NCI-H1092 treated with DMSO at 0.1 percent for 48 hours (cell line): Measurements from ENCODE around the gene FTHL17.

Experiments
- DNase-seq: peaks from one replicate; lab custom pipeline; 2025; lab: John Stamatoyannopoulos, UW

The FTHL17 gene

DNA sequence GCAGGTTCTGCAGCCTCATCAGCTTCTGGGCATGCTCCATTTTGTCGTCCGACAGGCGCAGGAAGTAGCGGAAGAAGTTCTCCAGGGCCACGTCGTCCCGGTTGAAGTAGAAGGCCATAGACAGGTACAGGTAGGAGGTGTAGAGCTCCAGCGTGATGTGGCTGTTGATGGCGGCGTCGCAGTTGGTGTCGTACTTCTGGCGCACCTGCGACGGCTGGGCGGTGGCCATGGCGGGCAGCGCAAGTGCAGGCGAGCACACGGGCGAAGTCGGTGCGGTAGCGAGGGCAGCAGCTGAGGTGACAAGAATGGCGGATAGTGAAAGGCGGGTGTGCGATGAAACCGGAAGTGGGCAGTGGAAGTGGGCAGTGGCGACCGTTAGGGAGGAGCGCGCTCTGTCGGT, at the start of gene FTHL17:
Gene FTHL17, minus strand, starts transcription at position 317 of the 400 bp plus-strand sequence. Its CDS starts 88 bp downstream, at position 229.
- DNase-seq = no peak

DNA sequence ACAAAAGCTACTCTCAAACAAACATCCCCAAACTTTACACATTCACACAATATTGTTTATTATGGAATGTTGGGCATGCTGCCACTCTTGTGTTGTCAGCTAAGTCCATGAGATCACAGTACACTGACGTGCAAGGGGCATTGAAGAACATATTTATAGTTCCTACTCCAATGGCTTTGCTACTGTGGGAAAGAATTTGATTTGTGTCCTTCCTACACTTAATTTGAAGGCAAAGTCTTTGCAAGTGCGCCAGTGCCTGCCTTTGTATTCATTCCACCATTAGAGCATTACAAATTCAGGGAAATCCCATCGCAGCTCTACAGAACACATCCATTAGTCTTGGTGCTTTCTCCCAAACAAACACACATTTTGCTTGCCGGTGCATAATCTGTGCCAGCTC, 45.4 kb upstream of the FTHL17 start:
- DNase-seq = no peak

DNA sequence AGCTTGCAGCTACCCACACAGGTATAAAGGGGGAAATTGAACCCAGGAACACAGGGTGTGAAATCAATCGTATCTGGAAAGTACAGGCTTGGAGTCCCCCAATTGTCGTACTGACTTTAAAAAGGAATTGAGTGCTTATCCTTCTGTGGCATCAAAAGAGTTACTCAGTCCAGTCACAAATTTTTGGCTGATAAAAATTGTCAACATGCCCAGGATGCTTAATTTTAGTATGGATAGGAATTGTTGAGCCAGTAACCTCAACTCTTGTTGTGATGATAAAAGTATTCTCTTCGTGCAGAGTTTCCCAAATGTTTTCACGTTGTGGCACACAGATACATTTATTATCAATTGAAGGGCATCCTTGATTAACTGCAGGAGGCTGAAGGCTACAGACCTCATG, 43.6 kb upstream of the FTHL17 start:
- no peak for DNase-seq

DNA sequence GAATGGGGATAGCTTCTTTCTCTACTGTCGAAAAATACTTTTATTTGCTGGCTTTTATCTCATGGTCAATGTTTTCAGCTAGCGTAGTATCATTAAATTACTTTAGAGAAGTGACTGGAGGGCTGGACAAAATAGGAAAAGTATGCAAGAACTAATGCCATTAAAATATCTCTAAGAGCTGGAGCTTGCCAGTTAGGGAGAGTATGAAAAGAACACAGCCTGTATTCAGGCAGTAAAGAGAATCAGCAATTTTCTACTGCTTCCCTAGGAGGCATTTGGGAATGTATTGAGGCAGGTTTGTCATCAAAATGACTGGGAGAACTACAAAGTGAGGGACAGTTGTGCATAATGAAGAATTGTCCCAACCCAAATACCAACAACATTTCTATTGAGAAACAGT, 43.0 kb upstream of the FTHL17 start:
- no peak for DNase-seq

DNA sequence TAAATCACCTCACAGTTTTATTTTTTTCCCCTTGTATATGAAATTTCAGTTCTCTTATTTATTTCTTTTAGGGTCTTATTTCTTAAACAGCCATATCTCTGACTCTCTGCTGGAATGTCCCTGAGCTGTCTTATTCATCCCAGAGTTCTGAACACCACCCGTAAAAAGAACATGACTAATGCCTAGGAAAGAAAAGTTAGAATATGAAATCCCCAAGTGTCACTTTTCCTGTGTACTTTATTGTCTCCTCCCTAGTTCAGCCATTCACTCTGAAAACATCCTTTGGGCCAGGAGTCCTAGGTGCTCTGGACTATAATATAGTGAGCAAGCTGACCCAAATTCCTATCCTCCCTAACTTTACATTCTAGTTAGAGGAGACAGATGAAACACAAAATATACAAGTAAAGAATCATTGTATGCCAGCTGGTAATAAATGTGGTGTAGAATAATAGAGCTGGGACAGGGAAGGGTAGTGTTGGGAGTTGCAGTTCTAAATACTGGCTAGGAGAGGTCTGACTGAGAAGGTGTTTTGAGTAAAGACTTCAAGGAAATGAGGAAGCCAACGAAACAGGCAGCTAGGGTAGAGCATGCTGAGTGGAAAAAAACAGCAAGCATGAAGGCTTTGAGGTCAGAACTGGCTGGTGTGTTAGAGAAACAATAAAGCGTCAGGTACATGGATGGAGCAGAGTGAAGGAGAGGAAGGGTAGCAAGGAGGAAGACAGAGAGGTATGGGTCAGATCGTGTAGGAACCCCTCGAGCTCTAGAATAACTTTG, 40.6 kb upstream of the FTHL17 start:
- no peak for DNase-seq

DNA sequence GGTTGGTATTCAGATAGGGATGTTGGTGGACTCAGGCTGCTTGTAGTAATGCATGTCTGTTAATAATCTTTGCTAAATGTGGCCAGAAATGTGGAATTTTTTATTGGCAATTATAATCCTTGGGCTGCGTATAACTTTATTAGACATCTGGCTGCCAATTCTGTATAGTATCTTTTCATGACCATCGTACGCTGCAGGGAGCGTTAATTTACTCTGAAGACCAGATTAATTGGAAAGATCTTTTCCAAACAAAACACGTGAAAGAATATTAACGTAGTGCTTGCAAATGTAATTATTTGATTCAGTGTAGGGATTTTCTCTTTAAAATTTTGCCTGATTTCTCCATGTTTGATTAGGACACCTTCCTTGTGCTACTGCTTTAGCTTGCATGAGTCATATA, 38.8 kb upstream of the FTHL17 start:
- no peak for DNase-seq

DNA sequence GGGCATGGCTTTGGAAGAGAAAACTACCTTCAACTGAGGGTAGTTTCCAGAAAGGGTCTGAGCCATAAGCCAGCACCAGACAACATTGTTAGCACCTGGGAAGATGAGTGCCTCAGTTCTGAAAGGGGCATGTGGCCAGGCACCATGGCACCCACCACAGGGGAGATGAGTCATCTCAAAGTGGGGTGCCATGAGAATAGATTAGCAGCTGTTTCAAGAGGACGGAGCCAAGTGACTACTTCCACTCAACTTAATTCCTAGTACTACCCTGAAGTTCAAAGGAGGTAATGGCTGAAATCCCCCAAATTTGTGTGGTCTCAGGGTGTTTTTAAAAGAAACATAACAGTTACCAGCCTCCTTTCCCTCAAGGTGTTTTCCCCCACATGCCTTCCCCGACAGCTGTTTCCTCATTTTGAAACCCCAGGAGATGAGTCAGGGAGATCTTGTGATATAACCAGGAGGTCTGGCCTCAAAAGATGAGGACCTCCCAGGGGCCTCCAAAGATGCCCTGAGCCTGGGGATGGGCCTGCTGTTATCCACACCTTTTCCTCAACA, 27.8 kb upstream of the FTHL17 start:
- DNase-seq = no peak

DNA sequence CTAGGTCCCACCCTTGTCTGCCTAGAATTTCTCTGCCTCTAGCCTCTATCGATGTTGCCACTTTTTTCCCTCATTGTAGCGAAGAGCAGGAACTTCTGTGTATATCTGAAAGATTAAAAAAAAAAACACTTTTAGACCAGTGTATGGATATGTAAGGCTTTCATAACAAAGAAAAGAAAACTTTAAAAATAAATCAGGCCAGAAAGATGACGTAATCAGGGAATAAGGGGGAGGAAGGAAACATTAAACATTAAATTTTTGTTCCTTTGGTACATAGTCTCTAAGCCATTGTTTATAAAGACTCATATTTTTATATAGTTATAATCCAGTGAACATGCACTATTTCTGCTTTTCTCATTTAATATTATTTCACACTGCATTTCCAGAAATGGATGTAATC, 26.2 kb upstream of the FTHL17 start:
- DNase-seq = no peak

DNA sequence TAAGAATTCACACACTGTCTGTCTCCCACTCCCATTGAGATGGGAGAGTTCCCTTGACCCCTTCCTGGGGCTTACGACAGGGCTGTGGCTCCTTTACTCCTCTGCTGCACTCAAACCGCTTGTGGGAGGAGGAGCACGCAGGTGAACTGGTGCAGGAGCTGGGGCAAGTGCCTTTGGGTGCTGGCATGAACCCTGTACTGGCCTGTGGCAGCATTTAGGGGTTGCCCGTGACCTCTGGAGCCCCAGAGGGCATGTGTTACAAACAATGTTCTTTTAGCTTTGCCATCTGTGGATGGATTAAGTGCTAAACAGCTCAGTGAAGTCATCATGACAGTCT, 21.8 kb upstream of the FTHL17 start:
- DNase-seq = no peak

DNA sequence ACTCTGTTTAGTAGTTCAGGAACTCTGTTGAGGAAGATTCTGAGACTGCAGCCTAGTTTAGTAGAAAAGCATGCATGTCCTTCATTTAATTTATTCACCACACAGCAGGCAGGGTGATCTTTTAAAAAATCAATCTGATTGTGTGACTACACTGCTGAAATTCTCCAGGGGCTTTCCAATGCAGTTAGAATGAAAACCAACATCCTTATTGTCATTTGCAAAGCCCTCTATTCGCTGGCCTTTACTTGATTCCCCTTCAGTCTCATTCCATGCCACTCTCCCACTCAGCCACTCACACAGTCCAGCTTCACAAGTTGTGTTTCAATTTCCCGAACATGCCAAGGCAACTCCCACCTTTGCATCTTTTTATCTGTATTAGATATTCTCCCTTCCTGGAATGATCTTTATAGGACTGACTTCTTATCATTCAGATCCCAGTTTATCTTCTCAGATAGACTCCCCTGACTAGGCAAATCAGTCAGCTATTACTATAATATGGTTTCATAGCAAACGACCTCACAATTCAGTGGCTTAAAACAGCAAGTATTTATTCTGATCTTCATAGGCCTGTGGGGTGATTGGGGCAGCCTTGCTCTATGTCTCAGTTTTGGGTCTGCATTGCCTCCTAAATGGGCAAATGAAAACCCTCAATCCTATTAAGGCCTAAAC, 21.3 kb upstream of the FTHL17 start:
- DNase-seq = no peak

DNA sequence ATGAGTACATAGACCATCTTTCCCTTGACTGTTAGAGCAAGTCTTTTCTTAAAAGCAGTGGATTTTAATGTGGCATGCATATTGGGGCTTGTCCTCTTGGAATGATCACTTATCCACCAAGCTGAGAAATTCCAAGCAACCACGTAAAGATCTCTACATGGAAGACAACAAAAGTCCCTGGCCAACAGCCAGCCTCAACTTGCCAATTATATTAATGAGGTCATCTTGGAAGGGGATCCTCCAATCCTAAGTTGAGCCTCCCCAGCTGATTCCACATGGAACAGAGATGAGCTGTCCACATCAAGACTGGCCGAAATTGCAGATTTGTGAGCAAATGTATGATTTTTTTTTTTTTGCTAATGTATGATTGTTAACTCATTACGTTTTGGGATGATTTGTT, 20.6 kb upstream of the FTHL17 start:
- no peak for DNase-seq

DNA sequence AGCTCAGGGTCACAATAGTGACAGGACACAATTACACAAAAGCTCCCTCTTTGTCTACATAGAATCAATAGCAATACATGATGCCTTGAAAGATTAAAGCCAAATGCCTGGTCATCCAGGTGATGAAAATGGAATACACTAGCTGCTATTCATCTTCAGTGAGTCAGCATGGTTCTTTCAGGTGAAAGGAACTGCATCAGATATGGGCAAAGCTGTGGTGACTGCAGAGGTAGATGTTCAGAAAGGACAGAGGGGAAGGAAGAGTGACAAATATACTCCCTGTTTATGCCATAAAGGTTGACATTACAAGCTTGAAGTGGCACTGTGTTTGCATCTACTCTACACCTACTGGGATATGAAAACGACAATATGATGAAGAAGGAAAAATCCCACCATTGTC, 20.0 kb upstream of the FTHL17 start:
- no peak for DNase-seq

DNA sequence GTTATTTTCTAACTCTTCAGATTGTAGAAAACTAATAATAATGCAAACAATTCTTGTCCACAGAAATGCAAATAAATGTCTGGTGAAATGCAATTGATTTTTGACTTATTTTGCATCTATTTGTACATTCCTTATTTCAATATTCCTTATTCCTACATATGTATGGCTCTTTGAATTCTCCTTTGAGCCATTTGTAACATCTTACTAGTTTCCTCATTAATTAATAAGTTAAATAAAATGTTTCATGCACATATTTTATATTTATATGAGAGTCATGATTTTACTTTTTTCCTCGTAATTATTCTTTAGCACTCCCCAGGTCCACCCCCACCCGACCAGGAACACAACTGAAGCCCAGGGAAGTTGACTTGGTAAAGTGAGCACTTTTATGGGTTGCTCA, 2.7 kb upstream of the FTHL17 start:
- no peak for DNase-seq

DNA sequence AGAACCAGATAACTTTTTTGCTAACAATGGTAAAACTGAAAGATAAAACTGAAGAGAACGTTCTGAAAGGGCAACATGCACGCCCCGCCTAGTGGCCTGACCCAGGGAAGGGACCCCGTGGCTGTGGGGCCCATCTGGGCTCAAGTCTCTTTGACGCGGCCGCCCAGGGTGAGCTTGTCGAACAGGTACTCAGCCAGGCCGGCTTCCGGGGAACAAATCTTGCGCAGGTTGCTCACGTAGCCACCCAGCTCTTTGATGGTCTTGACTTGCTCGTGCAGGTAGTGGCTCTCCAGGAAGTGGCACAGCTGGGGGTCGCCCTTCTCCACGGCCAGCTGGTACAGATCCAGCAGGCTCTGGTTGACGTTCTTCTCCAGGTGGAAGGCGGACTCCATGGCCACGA, 579 bp downstream of the FTHL17 start:
- no peak for DNase-seq

DNA sequence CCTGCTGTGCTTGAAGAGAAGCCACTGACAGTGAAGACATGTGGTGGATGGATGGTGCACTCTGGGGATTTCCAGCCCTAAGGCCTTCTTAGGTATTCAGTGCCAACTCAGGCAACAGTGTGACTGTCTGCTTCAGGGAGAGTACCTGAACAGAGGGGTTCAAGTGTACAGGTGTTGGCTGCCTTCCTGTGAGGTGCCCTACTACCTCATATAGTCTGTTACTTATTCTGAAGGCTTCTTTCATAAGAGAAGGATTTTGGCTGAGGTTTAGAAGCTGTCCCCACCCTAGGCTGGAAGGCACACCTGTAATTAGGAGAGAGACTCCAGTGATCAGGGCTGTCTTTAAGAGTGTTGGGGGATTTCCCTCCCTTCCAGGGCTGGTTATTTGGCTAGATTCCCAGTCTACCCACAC, 1.8 kb downstream of the FTHL17 start:
- no peak for DNase-seq

DNA sequence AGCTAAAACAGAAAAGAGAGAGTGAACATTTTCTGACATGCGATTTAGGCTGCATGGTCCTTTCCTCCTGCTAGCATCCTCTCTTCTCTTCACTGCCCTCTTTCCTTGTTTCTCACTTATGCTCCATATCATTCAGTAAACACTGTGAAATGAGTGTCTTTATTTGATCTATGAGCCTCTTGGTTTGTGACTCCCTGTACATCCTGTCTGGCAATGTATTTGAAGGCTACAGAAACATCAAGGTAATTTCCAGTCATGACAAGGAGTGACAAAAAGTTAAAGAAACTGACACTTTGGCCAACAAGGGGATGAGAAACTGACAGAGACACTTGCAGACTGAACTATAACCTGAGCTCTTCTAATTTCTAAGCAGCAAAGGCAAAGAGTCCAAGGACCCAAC, 8.7 kb downstream of the FTHL17 start:
- DNase-seq = no peak

DNA sequence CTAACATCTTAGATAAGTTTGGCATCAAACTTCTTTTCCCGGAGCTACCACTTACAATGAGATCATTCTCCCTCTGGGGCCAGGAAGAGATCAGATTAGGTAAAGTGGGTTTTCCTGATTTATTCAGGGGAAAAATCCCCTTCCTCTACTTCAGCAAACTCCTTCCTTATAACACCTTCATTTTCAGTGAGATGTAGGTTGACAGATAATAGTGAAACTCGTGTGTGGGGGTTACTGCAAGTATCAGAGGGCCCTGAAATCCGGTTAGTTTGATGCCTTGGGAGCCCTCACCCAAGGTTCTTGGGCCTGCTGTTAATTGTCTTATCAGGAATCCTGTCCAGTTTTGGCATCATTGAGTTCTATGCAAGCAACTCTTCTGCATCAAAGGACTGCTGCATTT, 10.8 kb downstream of the FTHL17 start:
- DNase-seq = no peak

DNA sequence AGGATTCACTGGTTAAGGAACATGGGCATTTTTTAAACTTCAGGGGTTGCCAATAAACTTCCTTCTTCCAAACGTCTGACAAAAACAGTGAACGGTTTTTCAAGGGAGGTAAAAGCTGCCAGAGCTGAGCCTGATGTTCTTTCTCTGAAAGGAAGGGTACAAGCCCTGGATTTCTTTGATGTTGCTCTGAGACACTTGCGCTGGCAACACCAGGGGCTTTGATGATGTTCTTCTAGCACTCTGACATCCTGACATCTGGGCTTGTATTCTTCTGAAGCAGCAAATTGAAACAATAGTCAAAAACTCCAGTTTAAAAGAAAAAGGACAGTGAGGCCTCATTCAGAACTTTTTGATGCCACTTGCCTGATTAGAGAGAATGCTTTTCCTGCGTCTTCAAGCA, 11.8 kb downstream of the FTHL17 start:
- no peak for DNase-seq

DNA sequence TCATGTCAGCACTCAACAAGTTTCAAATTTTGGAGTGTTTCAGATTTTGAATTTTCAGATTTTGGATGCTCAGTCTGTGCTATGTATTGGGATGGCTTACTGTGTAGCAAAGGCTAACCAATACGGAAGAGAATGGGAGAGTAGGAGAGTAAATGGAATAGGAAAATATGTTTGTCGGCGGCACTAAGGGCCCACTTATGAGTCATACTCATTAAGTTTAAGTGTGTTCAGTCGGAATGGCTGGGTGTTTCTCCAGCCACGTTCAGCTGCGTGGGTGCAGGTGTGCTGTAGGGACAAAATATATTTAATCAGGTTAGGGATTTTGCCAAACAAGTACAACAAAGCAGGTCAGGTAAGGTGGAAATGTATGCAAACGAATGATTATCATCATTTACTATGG, 13.6 kb downstream of the FTHL17 start:
- peak; percentile 12 for DNase-seq

DNA sequence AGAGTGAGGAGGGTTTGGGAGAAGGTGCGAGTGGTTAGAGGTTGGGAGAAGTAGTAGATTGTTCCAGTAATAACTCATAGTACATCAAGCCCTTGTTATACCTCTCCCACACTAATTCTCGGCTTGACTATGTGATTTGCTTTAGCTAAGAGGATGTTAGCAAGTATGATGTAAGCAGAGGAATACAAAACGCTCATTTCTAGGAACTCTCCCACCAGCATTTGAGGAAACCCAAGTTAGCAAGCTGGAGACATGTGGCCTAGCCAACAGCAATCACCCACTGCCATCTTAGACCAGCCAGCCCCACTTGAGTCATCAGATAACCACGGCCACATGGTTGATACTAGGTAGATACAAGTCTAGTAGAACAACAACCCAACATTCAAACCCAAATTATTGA, 14.2 kb downstream of the FTHL17 start:
- DNase-seq = no peak

DNA sequence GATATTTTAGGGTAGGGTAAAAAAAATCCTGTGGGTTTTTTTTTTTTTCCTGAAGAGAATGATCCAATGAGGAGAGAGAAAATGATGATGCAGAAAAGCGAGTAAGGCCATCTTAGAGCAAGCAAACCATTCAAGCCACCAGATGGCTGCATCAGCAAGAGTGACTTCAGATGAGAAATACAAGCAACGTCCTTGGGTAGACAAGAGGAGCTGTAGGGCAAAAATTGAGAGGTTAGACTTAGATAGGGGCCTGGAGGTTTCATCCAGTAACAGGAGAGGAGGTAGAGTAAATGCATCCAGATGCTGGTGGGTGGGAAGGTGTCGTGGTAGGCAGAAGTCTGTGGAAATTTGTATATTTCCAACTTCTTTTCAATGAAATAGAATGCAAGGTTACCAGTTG, 14.6 kb downstream of the FTHL17 start:
- DNase-seq = no peak

DNA sequence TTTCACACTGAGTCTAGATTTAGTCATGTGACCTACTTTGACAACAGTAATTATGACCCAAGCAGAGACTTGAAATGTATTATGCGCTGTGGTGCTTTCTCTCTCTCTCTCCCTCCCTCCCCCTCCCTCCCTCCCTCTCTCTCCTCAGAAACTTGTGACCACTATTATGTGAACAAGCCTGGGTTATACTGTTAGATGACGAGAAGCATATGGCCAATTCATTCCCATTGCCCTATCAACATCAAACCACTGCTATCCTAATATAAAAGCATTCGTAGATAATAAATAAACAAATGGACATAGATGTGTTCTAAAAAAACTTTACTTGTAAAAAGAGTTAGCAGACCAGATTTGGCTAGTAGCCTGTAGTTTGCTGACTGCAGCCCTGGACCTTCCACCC, 18.2 kb downstream of the FTHL17 start:
- no peak for DNase-seq

DNA sequence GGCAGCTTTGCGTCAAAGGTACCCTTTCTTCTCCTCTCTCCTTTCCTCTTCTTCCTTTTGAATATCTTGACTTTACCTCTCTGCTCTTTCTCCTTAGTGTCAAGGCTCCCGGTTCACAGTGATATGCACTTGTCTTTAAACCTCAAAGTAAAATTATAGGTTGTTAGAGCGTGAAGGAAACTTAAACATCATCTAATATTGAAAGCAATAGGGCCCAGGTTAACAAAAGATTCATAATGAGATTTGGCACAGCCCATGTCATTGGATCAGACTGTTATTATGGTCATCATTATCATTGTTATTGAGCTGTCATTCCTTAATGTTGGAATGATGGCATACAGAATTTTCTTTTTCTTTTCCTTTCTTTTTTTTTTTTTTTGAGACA, 32.5 kb downstream of the FTHL17 start:
- DNase-seq = no peak
